Karpas-422 (cell line): ENCODE data around the gene FAM13A. TPM values are rescaled to one million over a fixed set of nuclear protein-coding genes. Genes with fewer than 3 reads are reported as not detected.
"Not testable (repeated sequence)": the region's sequence is repeated elsewhere in the genome, so short reads cannot be mapped to it uniquely, and the experiment has no call there.

Experiments
- DNase-seq: peaks from one replicate; pipeline ENCODE4 v3.0.0-alpha.2; 2015
- H2AFZ ChIP-seq: fragments of 200-600 bp; sonication (generic); 2 replicates; pipeline ENCODE4 v1.6.1; 2014; ENCODE audit warnings: antibody characterized with exemption, low read length, mixed read lengths
- H3K27ac ChIP-seq: fragments of 200-600 bp; sonication (generic); 2 replicates; pipeline ENCODE4 v1.5.1; 2014; ENCODE audit warnings: mild to moderate bottlenecking, low read length, moderate library complexity
- H3K27me3 ChIP-seq: fragments of 200-600 bp; sonication (generic); 2 replicates; pipeline ENCODE4 v1.6.1; 2014; ENCODE audit warnings: low read length, mixed read lengths
- H3K36me3 ChIP-seq: fragments of 200-600 bp; sonication (generic); 2 replicates; pipeline ENCODE4 v1.6.1; 2014; ENCODE audit warnings: low read length, mixed read lengths; ENCODE audit not compliant: insufficient read depth
- H3K4me1 ChIP-seq: fragments of 200-600 bp; sonication (generic); 2 replicates; pipeline ENCODE4 v1.6.1; 2014; ENCODE audit warnings: mild to moderate bottlenecking, low read length, mixed read lengths
- H3K4me2 ChIP-seq: fragments of 200-600 bp; sonication (generic); 2 replicates; pipeline ENCODE4 v1.6.1; 2014; ENCODE audit warnings: low read length, low read depth, mild to moderate bottlenecking; ENCODE audit not compliant: poor library complexity, severe bottlenecking
- H3K4me3 ChIP-seq: fragments of 200-600 bp; sonication (generic); 2 replicates; pipeline ENCODE4 v1.5.1; 2014; ENCODE audit warnings: mild to moderate bottlenecking, antibody characterized with exemption, low read length, mixed read lengths
- H3K79me2 ChIP-seq: fragments of 200-600 bp; sonication (generic); 2 replicates; pipeline ENCODE4 v1.6.1; 2014; ENCODE audit warnings: mild to moderate bottlenecking, low read length, mixed read lengths
- H3K9ac ChIP-seq: fragments of 200-600 bp; sonication (generic); 2 replicates; pipeline ENCODE4 v1.6.0; 2014; ENCODE audit warnings: low read length
- H3K9me2 ChIP-seq: fragments of 200-600 bp; sonication (generic), shearing (Covaris generic); replicated peaks from 2 replicates; pipeline ENCODE4 v1.6.0; 2014; ENCODE audit warnings: mild to moderate bottlenecking, low read length, moderate library complexity; ENCODE audit not compliant: insufficient read depth
- H3K9me3 ChIP-seq: fragments of 300-700, 200-600 bp; sonication (generic); 2 replicates; pipeline ENCODE4 v1.6.1; 2014; ENCODE audit warnings: low read length, mixed read lengths
- H4K20me1 ChIP-seq: fragments of 200-600 bp; sonication (generic); 2 replicates; pipeline ENCODE4 v1.6.1; 2014; ENCODE audit warnings: mild to moderate bottlenecking, antibody characterized with exemption, low read length, low read depth; ENCODE audit not compliant: insufficient read depth
- total RNA-seq: library from RNA; depleted of rRNA; stranded (reverse); fragments of >200 nt; shearing (Covaris generic); gene quantifications from 2 replicates; pipeline ENCODE4 v1.2.3, GENCODE V29; 2014; ENCODE audit warnings: low replicate concordance

The FAM13A gene
- total RNA-seq, 1 experiment from 2014 or later, result 0.30 TPM

DNA sequence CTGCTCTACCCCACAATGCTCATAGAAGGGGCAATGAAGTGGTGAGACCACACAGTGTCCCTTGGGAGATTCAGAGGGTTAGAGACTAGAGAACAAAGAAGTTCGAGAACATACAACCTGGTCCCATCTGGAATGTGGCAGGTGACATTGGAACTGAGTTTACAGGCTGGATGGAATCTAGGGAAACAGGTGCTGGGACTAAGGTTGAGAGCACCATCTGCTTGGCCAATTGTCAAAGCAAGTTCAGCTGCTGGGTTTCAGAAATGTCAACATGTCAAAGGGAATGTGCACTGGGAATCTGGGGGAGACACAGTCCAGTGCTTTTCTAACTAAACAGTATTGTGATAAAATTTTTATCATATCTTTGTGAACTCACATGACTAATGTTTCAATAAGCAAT is 15.9 kb upstream of the FAM13A start:
- H2AFZ ChIP-seq, result no peak overlapping the region
- no peak for DNase-seq

GRCh38 chr4:89071311-89071710 is 14.3 kb upstream of the FAM13A start:
- Histone ChIP-seq H3K9ac (no peak overlapping the region), H3K4me2 (no peak overlapping the region), H3K4me3 (no peak overlapping the region), H3K9me2 (no peaks in the 10 kb centered on the region), H3K36me3 (no peaks in the 10 kb centered on the region), H3K27me3 (peaks cover 3% of the 10 kb centered on the region; the same call in 1 of the 2 replicates), H2AFZ (no peak overlapping the region), H3K79me2 (no peaks in the 10 kb centered on the region), H3K4me1 (no peaks in the 10 kb centered on the region), H4K20me1 (no peaks in the 10 kb centered on the region), H3K27ac (no peak overlapping the region), H3K9me3 (no peaks in the 10 kb centered on the region)
- no peak for DNase-seq

More for the DNA sequence above, 15.9 kb upstream of the FAM13A start:
- no peaks in the 10 kb centered on the region for H3K4me1 ChIP-seq
- H3K27me3 ChIP-seq, result peaks cover 3% of the 10 kb centered on the region; the same call in 1 of the 2 replicates
- no peak overlapping the region for H3K4me3 ChIP-seq
- H3K4me2 ChIP-seq, result no peak overlapping the region
- H3K36me3 ChIP-seq, result no peaks in the 10 kb centered on the region
- no peaks in the 10 kb centered on the region for H4K20me1 ChIP-seq
- no peak overlapping the region for H3K9ac ChIP-seq
- H3K27ac ChIP-seq, result no peak overlapping the region
- no peaks in the 10 kb centered on the region for H3K9me2 ChIP-seq
- no peaks in the 10 kb centered on the region; the same call in 1 of the 2 replicates for H3K9me3 ChIP-seq
- no peaks in the 10 kb centered on the region for H3K79me2 ChIP-seq

DNA sequence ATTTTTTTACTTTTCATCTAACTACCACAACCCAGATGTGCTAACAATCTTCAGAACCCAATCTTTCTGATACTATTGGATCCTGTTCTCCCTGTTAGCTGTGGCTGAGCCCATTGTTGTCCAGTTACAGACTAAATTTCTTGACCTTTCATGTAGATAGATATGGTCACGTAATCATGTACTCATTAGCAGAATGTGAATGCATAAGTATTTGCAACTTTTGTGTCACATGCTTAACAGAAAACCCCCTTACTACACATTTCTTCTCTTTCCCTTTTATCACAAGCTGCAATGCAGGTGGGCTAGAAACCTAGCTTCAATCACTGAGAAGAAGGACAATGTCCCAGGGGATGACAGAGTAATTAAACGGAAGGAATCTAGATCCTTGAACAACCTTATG is 13.1 kb upstream of the FAM13A start:
- H3K4me3 ChIP-seq, result no peak overlapping the region
- DNase-seq, result no peak
- no peaks in the 10 kb centered on the region for H3K4me1 ChIP-seq
- H3K4me2 ChIP-seq, result no peak overlapping the region
- no peaks in the 10 kb centered on the region for H3K36me3 ChIP-seq
- H4K20me1 ChIP-seq, result no peaks in the 10 kb centered on the region
- no peaks in the 10 kb centered on the region for H3K27me3 ChIP-seq
- no peak overlapping the region for H3K9ac ChIP-seq
- no peak overlapping the region for H3K27ac ChIP-seq
- no peaks in the 10 kb centered on the region for H3K9me2 ChIP-seq
- no peak overlapping the region for H2AFZ ChIP-seq
- H3K79me2 ChIP-seq, result no peaks in the 10 kb centered on the region
- no peaks in the 10 kb centered on the region for H3K9me3 ChIP-seq

- no peak overlapping the region for H3K4me2 ChIP-seq
- H3K27me3 ChIP-seq, result no peaks in the 10 kb centered on the region
- H4K20me1 ChIP-seq, result no peaks in the 10 kb centered on the region
- H3K9ac ChIP-seq, result no peak overlapping the region
- DNase-seq, result no peak
- H3K4me1 ChIP-seq, result no peaks in the 10 kb centered on the region
- H3K4me3 ChIP-seq, result no peak overlapping the region
- H3K9me2 ChIP-seq, result no peaks in the 10 kb centered on the region
- no peaks in the 10 kb centered on the region for H3K9me3 ChIP-seq
- H3K79me2 ChIP-seq, result no peaks in the 10 kb centered on the region
- H2AFZ ChIP-seq, result no peak overlapping the region
- H3K27ac ChIP-seq, result no peak overlapping the region
- no peaks in the 10 kb centered on the region for H3K36me3 ChIP-seq
Observed at GRCh38 chr4:89069481-89069880, 12.5 kb upstream of the FAM13A start.

DNA sequence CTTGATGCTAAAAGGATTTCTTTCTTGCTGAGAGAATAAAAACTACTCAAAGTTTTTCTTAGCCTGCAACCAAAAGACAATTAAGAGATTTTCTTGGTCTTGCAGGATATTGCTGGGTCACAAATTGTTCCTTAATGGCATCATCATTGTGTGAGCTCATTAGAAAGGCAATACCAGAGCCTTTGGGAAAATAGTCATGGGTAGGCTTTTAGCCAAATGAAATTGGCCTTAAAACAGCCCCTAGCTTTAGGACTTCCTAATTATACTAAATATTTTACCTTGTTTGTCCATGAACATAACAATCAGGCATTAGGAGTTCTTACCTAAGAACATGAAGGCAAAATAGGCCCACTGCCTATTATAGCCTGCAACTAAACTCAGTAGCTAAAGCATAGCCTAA is 10.4 kb upstream of the FAM13A start:
- Histone ChIP-seq H3K9ac (no peak overlapping the region), H3K4me2 (no peak overlapping the region), H3K9me2 (no peaks in the 10 kb centered on the region), H2AFZ (no peak overlapping the region), H3K4me1 (no peaks in the 10 kb centered on the region), H3K36me3 (no peaks in the 10 kb centered on the region), H3K4me3 (no peak overlapping the region), H4K20me1 (no peaks in the 10 kb centered on the region), H3K27me3 (no peaks in the 10 kb centered on the region), H3K27ac (no peak overlapping the region), H3K9me3 (no peaks in the 10 kb centered on the region), H3K79me2 (no peaks in the 10 kb centered on the region)
- no peak for DNase-seq

DNA sequence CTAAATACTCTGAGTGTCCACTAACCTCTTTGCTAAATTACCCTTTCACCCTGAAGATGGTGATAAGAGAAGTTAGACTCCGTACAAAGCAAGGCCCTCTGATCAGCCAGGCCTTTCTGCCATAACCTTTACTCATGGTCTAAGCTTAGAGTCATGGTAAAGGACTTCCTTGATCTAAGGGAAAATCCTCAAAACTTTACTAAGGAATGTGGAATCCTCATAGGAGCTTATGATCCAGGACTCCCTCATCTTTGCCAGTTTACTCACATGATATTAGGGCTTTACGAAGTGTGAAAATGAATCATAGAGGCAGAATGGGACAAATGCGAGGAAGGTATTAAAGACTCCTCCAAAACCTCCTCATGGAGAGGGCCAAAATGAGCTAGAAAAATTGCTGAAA is 7.9 kb upstream of the FAM13A start:
- no peaks in the 10 kb centered on the region for H3K79me2 ChIP-seq
- H3K36me3 ChIP-seq, result no peaks in the 10 kb centered on the region
- H4K20me1 ChIP-seq, result no peaks in the 10 kb centered on the region
- H3K9me2 ChIP-seq, result no peaks in the 10 kb centered on the region
- H3K4me1 ChIP-seq, result no peaks in the 10 kb centered on the region
- no peak overlapping the region for H3K4me3 ChIP-seq
- no peak overlapping the region for H3K27ac ChIP-seq
- no peak overlapping the region for H3K9ac ChIP-seq
- H2AFZ ChIP-seq, result no peak overlapping the region
- no peak for DNase-seq
- H3K4me2 ChIP-seq, result no peak overlapping the region
- no peaks in the 10 kb centered on the region for H3K9me3 ChIP-seq
- H3K27me3 ChIP-seq, result no peaks in the 10 kb centered on the region

- H3K4me3 ChIP-seq, H2AFZ ChIP-seq, H4K20me1 ChIP-seq, H3K9me3 ChIP-seq, H3K4me2 ChIP-seq, H3K9me2 ChIP-seq, H3K4me1 ChIP-seq, DNase-seq, H3K36me3 ChIP-seq, H3K27ac ChIP-seq, H3K79me2 ChIP-seq, H3K9ac ChIP-seq, H3K27me3 ChIP-seq: not testable (repeated sequence)
Observed at GRCh38 chr4:89057844-89058243, 859 bp upstream of the FAM13A start.

DNA sequence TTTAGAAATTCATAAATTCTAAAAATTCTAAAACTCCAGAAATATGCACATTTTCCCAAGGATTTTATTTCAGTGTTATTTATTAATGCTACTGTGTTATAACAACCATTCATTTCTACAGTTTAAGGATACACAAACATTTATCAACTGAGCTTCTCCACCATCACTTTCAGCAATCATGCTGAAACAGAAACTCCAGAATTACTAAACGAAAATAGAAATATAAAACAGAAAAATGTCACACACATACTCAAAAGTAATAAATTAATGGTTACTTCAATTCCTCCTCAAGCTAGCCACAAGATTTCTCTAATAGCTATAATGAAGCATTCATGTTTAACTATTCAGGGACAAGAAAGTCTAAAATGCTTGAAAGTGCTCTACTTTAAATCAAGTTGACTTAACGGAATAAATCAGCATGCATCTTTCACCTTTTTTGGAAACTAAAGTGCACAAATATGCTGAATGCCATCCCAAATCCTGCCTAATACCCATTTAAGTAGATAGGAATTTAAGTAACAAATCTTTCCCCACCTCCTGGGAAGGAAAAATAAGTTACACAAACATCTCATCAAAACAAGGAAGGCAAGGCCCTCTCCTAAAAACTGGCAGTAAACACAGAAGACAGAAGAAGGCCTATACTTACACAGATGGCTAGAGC is 563 bp downstream of the FAM13A start:
- Histone ChIP-seq H3K9me3 (no peaks in the 10 kb centered on the region), H3K4me3 (no peak overlapping the region), H3K4me1 (no peaks in the 10 kb centered on the region), H3K9ac (no peak overlapping the region), H4K20me1 (no peaks in the 10 kb centered on the region), H3K27ac (no peak overlapping the region), H2AFZ (no peak overlapping the region), H3K36me3 (no peaks in the 10 kb centered on the region), H3K27me3 (no peaks in the 10 kb centered on the region), H3K9me2 (no peaks in the 10 kb centered on the region), H3K4me2 (no peak overlapping the region), H3K79me2 (no peaks in the 10 kb centered on the region)
- DNase-seq, result no peak
